GM21367 (cell line): Measurements from ENCODE around the gene METTL17.
"Not testable (repeated sequence)": the region's sequence is repeated elsewhere in the genome, so short reads cannot be mapped to it uniquely, and the experiment has no call there.

Experiments used
- ATAC-seq: cut with Tn5 transposase; IDR thresholded peaks from one replicate; pipeline ENCODE4 v1.9.1; 2021; ENCODE audit not compliant: unreplicated experiment

Gene METTL17

DNA sequence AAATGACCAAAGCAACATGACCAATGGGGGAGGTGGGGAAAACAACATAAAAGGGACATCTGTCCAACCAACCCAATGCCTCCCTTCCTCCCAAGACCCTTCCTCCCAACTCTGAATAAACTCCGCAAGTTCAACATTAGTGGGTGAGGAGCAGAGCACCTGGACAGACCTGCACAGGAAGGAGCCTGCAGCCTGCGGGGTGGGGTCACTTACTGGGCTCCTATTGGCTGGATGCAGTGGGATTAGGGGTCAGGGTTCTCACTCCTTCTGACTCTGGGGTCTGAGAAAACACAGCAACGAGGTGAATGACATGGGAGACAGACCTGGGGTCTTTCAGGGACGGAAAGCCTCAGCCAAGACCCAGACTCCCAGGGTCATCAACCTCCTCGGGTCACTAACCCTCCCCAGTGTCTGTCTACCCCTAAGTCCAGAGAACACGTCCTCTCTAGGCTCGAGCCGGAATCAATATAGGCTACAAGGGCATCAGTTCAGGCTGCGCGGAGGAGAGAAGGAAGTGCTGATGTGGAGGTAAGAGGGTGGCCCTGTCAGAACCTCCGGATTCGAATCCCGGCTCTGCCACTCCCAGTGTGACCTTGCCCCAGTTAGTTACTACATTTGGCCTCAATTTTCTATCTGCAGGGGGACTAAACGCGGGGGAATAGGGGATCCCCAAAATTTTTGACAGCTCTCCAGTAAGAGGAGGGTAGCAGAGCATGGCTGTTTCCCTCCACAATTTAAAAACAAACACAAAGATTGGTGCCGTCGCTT, 34.2 kb downstream of the METTL17 start:
- no peak for ATAC-seq

DNA sequence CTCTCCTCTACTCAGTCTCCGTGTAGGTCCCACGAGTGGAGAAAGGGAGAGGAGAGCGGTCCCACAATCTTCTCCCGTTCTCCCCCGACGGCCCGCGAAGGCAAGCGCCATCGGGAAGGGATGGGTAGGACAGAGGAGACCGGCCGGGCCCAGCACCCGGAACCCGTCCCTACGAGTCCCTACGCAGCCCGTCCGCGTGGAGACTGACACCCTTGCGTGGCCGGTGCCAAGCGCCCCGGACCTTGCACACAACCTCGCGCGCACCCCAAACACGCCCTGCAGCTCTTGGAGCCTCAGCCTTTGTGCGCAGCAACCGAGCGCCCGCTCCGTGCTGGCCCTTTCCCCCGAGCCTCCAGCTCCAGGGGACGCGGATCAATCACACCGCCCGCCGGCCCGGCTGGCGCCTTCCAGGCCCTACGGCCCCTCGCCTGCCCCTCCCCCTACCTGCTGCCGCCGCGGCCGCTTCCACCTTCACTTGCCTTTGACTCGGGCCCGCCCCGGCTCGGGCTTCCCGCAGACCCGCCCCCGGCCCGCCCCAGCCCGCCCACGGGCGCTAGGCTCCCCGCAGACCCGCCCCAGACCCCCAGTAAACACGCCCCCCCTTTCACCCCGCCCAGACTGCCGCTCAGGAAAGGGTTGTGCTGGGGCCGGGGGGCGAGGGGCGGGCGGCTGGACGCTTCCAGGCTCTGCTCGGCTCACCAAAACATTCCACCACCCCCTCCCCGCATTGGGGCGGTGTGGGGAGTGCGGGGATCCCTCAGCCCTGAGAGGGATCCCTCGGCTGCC, 35.0 kb downstream of the METTL17 start, which contains the start of gene NDRG2:
Gene NDRG2, minus strand, starts transcription at position 477 of the 786 bp plus-strand sequence. CDS start 1,746 bp downstream, outside the sequence.
- ATAC-seq = no peak

DNA sequence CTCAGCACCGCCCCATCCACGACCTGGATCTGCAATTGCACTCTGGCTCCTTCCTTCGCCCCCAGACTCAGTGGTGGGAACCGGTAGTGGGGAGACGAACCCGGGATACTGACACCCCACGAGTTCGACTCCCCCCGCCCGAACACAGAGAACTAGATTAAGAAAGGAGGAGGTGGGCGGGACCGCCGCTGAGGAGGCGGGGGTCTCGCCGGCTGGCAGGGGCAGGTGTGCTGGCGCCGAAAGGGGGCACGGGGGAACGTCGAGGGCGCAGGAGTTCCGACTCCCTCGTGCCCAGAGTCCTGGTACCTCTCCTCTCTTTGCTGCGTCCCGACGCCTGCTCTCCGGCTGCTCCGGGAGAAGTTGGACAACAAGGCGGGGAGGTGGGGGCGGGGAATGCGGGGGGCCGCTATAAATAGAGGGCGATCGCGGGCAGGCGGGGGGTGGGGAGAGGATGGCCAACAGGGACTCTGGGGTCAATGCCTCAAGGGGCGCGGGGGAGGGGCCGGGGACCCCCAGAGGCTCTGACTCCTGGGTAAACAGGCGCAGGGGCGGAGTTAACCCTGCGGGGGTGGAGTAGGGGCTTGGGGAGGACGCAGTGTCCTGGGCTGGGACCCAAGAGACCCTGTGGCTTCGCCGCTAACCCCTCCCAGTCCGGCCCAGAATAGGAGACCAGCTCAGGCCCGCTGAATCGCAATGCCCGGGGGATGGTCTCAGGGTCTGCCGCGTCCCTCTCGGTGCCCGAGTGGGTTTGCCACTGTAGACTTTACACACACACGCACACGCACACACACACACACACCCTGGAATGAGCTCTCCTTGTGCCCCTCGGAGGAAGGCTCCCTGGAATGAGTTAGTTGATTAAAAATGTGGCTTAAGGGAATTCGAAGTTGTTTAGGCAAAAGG, 35.8 kb downstream of the METTL17 start:
- no peak for ATAC-seq

DNA sequence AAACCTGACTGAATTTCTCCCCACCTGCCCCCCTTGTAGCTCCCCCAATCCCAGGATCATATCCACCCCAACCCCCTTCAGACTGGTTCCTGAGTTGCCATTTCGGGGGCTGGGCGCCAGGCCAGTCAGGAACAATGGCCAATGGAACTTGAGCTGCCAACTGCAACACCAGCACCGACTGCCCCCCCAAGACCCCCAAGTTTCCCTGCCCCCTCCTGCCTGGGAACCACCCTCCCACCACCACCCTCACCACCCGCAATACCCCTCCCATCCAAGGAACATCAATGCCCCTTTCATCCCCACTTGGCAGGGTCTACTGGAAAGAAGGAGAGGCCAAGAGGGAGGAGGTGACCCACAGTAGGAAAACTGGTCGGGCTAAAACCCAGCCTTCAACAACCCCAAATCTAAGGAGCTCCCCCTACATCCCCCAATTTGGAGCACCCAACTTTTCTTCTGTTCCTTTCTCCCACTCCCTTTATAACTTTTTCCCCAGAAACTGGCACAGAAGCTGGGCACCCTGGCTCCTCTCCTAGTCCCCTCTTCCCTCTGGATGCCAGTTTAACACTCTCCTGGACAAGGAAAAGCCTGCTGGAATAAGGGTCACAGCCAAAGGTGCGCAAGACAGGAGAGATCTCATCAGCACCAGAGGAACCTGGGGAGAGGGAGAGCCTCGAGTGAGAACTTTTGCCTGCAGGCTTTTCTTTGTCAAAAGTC, 36.7 kb downstream of the METTL17 start:
- no peak for ATAC-seq

DNA sequence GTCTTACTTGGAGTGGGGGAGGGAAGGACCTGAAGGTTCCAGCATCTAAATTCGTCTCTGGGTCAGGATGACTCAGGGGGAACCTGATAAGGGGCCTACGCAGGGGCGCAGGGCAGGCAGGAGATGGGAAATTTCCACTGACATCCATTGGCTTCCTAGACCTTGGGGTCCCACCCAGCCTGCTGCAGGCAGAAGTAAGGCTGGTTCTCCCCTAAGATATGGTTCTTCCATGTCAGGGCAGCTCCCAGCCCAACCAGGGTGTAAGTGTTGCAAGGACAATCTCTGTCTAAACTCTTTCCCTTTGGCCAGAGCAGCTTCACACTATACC, 37.2 kb downstream of the METTL17 start:
- ATAC-seq = no peak

DNA sequence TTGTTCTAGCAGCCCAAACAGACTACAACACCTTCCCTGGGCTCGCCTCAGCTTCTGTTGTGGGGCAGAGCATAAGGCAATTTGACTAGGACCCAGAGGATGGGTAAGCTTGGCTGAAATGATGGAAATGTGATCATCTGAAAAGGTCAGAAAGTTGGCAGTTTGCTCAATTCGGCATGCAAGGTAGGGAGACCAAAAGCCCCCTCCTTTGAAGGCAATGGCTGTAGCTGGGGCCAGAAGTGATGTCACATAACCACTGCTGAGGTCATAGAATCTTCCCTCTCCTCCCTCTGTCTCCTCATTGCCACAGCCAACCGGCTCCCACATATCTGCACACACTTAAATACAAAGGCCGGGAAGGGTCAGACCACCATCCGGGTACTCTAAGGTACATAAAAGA, 40.1 kb downstream of the METTL17 start, which contains the start of gene TPPP2:
Gene TPPP2, plus strand, starts transcription at position 301 of the 400 bp plus-strand sequence. CDS start 365 bp downstream, outside the sequence.
- no peak for ATAC-seq

DNA sequence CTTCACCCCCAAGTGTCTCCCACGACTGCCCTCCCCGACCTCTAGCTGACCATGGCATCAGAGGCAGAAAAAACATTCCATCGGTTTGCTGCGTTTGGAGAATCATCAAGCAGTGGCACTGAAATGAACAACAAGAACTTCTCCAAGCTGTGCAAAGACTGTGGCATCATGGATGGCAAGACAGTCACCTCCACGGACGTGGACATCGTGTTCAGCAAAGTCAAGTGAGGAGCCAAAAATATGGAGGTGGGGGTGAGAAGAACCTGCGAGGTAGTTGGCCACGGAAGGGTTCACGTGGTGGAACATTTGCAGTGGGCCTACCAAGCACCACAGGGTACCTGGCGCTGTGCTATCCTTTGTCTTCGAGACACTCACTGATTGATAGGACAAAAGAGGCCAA, 40.8 kb downstream of the METTL17 start:
- ATAC-seq = no peak

DNA sequence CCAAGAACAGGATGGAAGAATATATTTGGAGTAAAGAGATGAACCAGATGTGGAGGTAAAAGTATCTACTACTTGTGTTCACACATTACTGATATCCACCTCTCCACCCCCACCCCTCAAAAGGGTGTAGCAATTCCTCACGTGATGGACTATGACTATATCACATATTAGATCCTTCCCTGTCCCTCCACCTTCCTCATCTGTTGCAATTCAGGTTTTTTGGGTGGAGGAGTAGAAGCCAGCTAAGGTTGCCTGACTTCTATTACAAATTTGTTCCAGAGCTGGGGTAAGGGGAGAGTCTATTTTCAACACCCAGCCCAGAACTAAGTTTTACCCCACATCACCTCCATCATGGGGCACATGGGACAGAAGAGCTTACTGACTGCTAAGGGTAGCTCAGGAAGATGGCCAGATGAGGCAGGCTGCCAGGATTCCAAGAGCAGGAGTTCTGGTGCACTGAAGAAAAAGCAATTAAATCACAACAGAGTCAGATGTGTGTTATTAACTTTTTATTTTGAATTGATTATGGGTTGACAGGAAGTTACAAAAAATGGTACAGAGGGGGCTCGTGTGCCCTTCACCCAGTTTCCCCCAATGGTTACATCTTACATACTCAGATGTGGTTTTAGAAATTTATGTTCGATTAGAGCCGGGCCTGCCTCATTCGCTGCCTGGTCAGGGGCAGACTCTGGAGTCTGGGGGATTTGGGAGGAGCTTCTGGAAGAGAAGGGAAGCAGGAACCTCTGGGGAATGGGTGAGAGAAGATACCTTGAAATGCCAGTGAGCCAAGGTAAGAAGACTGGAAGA, 42.7 kb downstream of the METTL17 start:
- ATAC-seq = no peak

DNA sequence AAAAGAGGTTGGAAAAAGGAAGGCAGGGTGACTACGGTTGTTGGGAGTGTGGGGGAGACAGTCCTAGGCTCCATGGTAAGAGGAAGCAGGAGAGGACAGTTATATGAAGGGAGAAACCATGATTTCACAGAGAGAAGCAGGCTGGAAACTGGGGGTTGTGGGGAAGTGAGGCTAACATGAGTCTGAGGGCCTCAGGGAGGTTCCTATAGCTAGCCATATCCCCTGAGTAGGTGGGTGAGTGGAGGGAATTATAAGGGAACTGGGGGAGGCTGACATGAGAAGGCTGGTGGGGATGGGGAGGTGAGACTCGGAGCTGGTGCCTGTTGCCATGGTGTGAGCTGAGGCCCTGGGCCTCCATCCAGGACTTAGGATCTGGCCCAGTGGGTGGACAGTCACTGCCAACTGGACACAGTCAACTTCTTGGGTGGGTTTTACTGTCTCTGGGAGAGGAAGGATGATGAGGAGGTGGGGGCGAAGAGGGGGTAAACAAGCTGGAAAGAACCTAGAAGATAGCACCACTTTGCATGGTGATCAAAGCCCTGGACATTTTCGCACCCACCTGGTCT, 43.4 kb downstream of the METTL17 start:
- ATAC-seq = no peak

DNA sequence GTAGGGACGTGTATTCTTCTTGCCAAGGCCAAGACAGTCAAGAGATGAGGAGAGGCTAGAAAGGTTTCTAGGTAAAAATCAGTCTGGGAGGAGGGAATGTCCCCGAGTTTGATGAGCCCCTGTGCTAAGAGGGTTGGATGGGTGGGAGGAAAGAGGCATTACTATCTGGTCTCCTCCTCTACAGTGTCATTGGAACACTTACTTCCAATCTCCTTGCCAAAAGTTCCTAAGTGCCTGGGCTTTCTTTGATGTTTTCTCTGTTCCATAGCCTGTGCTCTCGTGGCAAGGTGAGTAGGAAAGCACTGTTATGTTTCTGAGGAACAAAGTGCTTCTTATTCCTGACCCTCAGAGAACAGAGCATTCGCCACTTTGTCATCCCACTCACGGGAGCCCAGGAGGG, 44.9 kb downstream of the METTL17 start, which contains the start of gene RNASE13:
Gene RNASE13, minus strand, starts transcription at position 101 of the 400 bp plus-strand sequence. CDS start 519 bp downstream, outside the sequence.
- ATAC-seq = no peak

DNA sequence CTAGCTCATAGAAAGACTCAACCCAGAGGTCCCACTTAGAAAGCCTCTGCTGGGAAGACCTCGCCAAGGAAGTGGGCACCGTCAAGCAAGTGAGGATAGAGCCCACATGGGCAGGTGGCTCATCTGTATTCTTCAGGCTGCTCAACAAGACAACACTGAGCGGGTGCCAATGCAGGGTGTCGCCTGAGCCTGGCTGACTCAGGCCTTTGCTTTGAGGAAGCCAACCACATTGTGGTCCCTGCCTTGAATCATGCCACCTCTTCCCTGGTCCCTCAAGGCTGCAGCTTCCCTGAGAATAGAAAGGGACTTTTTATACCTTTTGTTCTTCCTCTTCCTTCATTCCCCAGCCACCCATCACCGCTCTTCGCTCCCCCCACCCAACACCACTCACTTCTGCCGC, 47.0 kb downstream of the METTL17 start:
- no peak for ATAC-seq

DNA sequence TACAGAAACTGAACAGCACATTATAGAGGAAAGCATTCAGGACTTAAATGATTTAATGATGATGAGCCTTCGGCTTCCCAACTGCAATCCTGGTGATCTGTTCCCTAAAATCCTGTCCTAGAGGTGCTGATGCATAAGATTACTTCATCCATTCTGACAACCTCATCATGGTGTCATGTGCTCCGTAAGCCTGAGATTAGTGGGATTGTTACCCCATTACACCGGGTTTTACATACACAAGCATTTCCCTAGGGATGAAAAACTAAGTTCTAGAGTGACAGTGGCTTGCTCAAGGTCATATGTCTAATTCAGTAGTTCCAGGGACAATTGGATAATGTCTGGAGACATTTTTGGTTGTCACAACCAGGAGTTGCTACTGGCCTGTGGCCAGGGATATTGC, 47.4 kb downstream of the METTL17 start:
- no peak for ATAC-seq

DNA sequence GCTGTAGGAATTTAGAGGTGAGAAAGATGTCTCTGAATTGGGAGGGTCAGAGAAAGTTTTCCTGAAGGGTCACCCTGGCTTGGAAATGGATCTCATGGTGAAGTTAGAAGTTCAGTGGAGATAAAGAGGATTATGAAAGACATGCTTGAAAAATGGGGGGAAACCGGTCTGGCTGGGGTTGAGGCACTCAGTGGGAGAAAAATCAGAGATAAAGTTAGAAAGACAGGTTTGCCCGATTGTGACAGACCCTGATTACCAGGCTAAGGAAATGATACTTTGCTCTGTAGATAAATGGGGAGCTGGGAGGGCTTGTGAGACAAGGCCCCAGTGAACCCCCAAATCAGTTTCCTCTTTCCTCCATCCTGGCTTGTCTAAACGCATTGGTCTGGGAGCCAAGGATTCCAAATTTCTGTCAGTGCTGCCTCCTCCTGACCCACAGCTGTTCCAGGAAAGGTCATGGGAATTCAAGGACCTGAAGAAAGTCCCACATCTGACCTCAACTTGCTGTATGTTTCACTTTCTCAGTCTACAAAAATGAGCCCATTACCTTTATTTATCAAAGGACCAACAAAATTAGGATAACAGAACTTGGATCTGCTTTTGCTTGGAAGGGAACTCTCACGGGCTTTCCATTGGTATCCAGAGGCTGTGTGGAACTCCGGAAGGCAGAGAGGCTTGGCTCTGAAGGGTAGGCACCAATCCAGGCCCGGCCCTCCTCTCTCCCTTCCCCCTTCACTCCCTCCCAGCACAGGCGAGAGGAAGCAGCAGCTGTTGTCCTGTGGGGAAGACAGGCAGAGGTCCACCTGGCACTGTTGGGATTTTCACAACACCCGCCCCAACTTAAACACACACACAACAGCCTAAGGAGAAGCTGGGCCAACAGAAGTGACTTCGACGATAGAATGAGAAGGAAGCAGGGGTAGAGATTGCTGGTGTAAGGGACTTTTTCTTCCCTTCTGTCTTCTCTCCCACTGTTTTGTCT, 49.0 kb downstream of the METTL17 start:
- no peak for ATAC-seq

DNA sequence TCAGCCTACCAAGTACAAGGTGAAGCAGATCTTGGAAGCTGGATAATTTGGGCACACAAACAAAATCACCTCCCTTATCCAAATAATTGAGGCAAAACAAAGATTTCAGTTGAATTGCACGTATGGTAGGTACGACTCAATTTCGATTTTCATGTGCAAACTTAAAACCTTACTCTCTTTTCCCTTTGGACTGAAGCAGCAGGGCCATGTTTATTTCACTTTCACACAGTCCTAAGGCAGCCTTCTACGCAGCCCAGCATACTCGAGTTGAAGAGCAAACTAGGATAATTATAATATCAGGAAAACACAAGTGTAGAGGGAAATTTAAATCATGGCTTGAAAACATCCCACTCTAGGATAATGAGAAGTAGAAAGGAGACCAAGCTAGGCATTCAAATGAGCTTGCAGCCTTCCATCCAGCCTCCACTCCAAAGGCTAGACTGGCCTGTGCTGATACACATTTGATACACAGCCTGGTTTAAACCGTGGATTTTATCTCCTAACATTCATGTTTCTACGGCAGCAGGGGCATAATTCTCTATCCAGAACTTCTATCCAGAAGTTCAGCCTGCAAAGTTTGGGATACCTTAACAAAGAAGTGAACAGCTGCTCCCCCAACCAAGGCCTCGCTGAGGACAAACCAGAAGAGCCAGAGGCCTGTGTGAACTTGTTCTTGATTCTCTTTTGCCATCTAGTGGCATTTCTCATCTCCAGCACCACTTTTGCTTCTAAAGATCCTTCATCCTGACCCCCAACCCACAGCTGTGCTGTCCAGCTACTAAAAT, 50.0 kb downstream of the METTL17 start:
- no peak for ATAC-seq

DNA sequence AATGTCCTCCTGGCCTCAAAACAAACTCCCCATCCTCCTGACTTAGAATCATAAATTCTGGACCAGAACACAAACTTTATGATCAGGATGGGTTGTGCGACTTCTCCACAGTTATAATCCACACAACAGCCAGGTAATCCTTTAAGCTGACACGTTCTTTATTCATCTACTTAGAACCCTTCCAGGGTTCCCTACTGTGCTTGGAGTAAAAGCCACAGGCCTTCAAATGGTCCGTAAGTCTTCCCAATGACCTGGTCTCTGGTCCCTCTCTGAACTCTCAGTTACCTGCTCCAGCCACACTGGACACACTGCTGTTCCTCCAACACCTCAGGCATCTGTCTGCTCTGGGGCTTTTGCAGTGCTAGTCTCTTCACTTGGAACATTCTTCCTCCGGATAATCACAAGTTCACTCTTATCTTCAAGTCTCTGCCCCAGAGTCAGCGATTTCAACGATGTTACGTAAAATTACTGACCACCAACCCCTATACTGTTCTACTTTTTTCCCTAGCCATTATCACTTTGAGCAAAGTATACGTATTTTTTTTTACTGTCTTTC, 50.7 kb downstream of the METTL17 start:
- no peak for ATAC-seq

DNA sequence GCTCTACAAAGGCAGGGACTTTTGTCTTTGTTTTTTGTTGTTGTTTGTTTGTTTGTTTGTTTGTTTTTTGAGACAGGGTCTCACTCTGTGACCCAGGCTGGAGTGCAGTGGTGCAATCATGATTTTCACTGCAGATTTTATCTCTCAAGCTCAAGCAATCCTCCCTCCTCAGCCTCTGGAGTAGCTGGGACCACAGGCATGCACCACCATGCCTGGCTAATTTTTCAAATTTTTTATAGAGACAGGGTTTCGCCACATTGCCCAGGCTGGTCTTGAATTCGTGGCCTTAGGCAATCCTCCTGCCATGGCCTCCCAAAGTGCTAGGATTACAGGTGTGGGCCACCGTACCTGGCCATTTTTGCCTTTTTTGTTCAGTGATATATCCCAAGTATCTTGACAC, 51.2 kb downstream of the METTL17 start:
- not testable (repeated sequence) for ATAC-seq
